ENCODE measurements around the gene BTN1A1.
"Not testable (repeated sequence)": the region's sequence is repeated elsewhere in the genome, so short reads cannot be mapped to it uniquely, and the experiment has no call there.

BTN1A1 gene

DNA sequence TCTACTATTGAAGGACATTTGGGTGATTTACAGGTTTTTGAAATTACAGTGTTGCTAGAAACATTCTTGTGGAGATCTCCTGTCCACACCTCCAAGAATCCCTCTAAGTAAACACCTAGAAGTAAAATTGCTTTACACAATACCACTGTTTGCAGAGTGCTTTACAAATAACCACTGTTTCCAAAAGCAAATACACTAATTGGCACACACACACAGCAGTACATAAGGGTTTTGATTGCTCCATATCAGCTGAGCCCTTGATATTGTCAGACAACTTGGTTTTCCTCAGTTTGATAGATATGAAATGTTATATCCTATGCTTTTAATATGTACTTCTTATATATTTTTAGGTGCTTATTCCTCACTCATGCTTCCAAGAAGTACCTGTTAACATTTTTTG is 44.4 kb downstream of the BTN1A1 start:
- Histone ChIP-seq H3F3A (ENCODE audit: control insufficient read depth, insufficient read depth) (peaks cover 19% of the 10 kb centered on the region), H4K20me1 (ENCODE audit: control insufficient read depth, insufficient read depth, low read depth, low read length) (no peaks in the 10 kb centered on the region), H3K4me1 (ENCODE audit: control insufficient read depth, low read length) (peaks cover 17% of the 10 kb centered on the region), H3K9me2 (replicated peaks; ENCODE audit: control insufficient read depth, low read length) (no peaks in the 10 kb centered on the region), H3K36me3 (ENCODE audit: control insufficient read depth, low read length) (peaks cover 61% of the 10 kb centered on the region), H3K27me3 (ENCODE audit: control insufficient read depth, low read length) (no peaks in the 10 kb centered on the region), H3K4me2 (ENCODE audit: low read length) (no peak overlapping the region), H3K4me3 (ENCODE audit: low read length) (no peak overlapping the region), H3K9me3 (ENCODE audit: control insufficient read depth, insufficient read depth, low read length) (no peaks in the 10 kb centered on the region), H3K27ac (ENCODE audit: low read depth, low read length) (no peak overlapping the region), H3K79me2 (ENCODE audit: control insufficient read depth, low read length) (peaks cover 45% of the 10 kb centered on the region)
- no peak for TF ChIP-seq EZH2phosphoT487 (IDR thresholded peaks at IDR 0.05; ENCODE audit: borderline replicate concordance, low read length)
- TF ChIP-seq, protein P1, sequence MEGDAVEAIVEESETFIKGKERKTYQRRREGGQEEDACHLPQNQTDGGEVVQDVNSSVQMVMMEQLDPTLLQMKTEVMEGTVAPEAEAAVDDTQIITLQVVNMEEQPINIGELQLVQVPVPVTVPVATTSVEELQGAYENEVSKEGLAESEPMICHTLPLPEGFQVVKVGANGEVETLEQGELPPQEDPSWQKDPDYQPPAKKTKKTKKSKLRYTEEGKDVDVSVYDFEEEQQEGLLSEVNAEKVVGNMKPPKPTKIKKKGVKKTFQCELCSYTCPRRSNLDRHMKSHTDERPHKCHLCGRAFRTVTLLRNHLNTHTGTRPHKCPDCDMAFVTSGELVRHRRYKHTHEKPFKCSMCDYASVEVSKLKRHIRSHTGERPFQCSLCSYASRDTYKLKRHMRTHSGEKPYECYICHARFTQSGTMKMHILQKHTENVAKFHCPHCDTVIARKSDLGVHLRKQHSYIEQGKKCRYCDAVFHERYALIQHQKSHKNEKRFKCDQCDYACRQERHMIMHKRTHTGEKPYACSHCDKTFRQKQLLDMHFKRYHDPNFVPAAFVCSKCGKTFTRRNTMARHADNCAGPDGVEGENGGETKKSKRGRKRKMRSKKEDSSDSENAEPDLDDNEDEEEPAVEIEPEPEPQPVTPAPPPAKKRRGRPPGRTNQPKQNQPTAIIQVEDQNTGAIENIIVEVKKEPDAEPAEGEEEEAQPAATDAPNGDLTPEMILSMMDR (IDR thresholded peaks at IDR 0.05; ENCODE audit: low read depth, low read length, poor library complexity, severe bottlenecking) = no peak

DNA sequence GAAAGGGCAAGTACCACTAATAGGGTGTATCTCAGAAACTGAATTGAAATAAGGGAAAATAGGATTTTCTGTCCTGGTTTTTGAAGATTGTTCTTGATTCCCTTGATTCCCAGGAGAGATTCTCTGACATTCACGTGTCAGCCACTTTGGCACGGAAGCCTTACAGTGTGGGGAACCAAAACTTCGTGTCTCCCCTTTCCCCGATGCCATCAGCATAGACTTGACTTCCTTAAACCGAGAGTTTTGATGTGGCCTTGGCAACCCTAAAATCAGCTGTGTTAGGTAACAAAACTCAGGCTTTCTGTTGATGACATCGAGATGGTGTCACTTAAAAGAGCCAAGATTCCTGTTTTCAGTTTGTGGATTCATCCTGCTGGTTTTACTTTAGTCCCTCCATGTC is 45.5 kb downstream of the BTN1A1 start:
- Histone ChIP-seq H3K9me3 (ENCODE audit: control insufficient read depth, insufficient read depth, low read length) (no peaks in the 10 kb centered on the region), H3K79me2 (ENCODE audit: control insufficient read depth, low read length) (peaks cover 34% of the 10 kb centered on the region), H3K4me1 (ENCODE audit: control insufficient read depth, low read length) (peaks cover 20% of the 10 kb centered on the region), H3K27me3 (ENCODE audit: control insufficient read depth, low read length) (no peaks in the 10 kb centered on the region), H3F3A (ENCODE audit: control insufficient read depth, insufficient read depth) (peaks cover 19% of the 10 kb centered on the region), H3K27ac (ENCODE audit: low read depth, low read length) (no peak overlapping the region), H3K4me3 (ENCODE audit: low read length) (no peak overlapping the region), H3K4me2 (ENCODE audit: low read length) (no peak overlapping the region), H4K20me1 (ENCODE audit: control insufficient read depth, insufficient read depth, low read depth, low read length) (no peaks in the 10 kb centered on the region), H3K36me3 (ENCODE audit: control insufficient read depth, low read length) (peaks cover 53% of the 10 kb centered on the region), H3K9me2 (replicated peaks; ENCODE audit: control insufficient read depth, low read length) (no peaks in the 10 kb centered on the region)
- TF ChIP-seq, protein P1 (IDR thresholded peaks at IDR 0.05; ENCODE audit: low read depth, low read length, poor library complexity, severe bottlenecking) = no peak
- TF ChIP-seq EZH2phosphoT487 (IDR thresholded peaks at IDR 0.05; ENCODE audit: borderline replicate concordance, low read length) = no peak

DNA sequence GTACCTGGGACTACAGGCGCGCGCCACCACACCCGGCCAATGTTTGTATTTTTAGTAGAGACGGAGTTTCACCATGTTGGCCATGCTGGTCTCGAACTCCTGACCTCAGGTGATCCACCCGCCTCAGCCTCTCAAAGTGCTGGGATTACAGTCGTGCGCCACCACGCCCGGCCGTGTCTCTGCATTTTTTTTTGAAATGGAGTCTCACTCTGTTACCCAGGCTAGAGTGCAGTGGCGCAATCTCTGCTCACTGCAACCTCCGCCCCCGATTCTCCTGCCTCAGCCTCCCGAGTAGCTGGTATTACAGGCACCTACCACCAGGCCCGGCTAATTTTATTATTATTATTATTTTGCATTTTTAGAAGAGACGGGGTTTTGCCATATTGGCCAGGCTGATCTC is 47.3 kb downstream of the BTN1A1 start:
- Histone ChIP-seq H3K36me3 (ENCODE audit: control insufficient read depth, low read length) (peaks cover 38% of the 10 kb centered on the region), H3K79me2 (ENCODE audit: control insufficient read depth, low read length) (peaks cover 17% of the 10 kb centered on the region), H3K4me1 (ENCODE audit: control insufficient read depth, low read length) (peaks cover 21% of the 10 kb centered on the region), H3F3A (ENCODE audit: control insufficient read depth, insufficient read depth) (peaks cover 24% of the 10 kb centered on the region)
- H3K9me2 ChIP-seq (replicated peaks; ENCODE audit: control insufficient read depth, low read length); H3K9me3 ChIP-seq (ENCODE audit: control insufficient read depth, insufficient read depth, low read length); H3K4me2 ChIP-seq (ENCODE audit: low read length); H3K27ac ChIP-seq (ENCODE audit: low read depth, low read length); H3K4me3 ChIP-seq (ENCODE audit: low read length); H4K20me1 ChIP-seq (ENCODE audit: control insufficient read depth, insufficient read depth, low read depth, low read length); H3K27me3 ChIP-seq (ENCODE audit: control insufficient read depth, low read length): not testable (repeated sequence)

DNA sequence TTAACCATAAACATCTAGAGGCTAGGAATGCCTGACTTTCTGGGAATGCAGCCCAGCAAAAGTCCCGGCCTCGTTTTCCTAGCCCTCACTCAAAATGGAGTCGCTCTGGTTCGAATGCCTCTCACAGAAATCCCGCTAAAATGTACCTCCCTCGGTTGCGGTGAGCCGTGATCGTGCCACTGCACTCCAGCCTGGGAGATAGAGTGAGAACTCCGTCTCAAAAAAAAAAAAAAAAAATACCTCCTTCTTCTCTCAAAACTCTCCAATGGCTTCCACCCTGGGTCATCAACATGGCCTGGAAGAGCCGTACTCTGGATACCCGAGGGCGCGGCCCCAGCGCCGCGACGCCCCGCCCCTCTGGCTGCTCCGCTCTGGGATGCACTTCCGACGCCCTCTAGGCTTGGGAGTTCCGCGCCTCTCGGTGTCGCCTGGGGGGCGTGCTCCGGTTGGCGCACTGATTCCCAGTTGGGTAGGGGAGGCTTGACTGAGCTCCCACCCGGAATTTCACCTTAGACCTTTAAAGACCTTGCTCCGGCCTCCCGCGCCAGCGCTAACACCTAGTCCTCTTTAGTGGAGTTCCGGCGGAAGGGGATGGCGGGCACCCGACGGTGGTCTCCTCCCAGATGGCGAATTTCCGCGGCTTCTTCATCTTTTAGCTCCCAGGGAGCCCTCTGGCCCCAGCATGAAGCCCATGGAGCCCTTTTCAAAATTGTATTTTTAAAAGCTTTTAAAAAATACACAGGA is 50.3 kb downstream of the BTN1A1 start:
- peaks cover 13% of the 10 kb centered on the region for H3K36me3 ChIP-seq (ENCODE audit: control insufficient read depth, low read length)
- H3F3A ChIP-seq (ENCODE audit: control insufficient read depth, insufficient read depth) = peaks cover 39% of the 10 kb centered on the region
- peak overlapping the region; percentile 84 for H3K4me3 ChIP-seq (ENCODE audit: low read length)
- peak overlapping the region; percentile 44 for H3K27ac ChIP-seq (ENCODE audit: low read depth, low read length)
- H3K4me1 ChIP-seq (ENCODE audit: control insufficient read depth, low read length) = peaks cover 41% of the 10 kb centered on the region
- no peaks in the 10 kb centered on the region for H3K9me2 ChIP-seq (replicated peaks; ENCODE audit: control insufficient read depth, low read length)
- H4K20me1 ChIP-seq (ENCODE audit: control insufficient read depth, insufficient read depth, low read depth, low read length) = no peaks in the 10 kb centered on the region
- no peaks in the 10 kb centered on the region for H3K79me2 ChIP-seq (ENCODE audit: control insufficient read depth, low read length)
- TF ChIP-seq EZH2phosphoT487 (IDR thresholded peaks at IDR 0.05; ENCODE audit: borderline replicate concordance, low read length) = no peak
- TF ChIP-seq, protein P1 (IDR thresholded peaks at IDR 0.05; ENCODE audit: low read depth, low read length, poor library complexity, severe bottlenecking) = no peak
- H3K27me3 ChIP-seq (ENCODE audit: control insufficient read depth, low read length) = no peaks in the 10 kb centered on the region
- peak overlapping the region; percentile 75 for H3K4me2 ChIP-seq (ENCODE audit: low read length)
- no peaks in the 10 kb centered on the region for H3K9me3 ChIP-seq (ENCODE audit: control insufficient read depth, insufficient read depth, low read length)

Measured in DOHH2 (cell line).